ENCODE results near the gene RNASE11. TPM values are rescaled to one million over a fixed set of nuclear protein-coding genes. Genes with fewer than 3 reads are reported as not detected.
"Not testable (repeated sequence)": the region's sequence is repeated elsewhere in the genome, so short reads cannot be mapped to it uniquely, and the experiment has no call there.

RNASE11 gene
- total RNA-seq, 1 experiment from 2014 or later, result not detected

DNA sequence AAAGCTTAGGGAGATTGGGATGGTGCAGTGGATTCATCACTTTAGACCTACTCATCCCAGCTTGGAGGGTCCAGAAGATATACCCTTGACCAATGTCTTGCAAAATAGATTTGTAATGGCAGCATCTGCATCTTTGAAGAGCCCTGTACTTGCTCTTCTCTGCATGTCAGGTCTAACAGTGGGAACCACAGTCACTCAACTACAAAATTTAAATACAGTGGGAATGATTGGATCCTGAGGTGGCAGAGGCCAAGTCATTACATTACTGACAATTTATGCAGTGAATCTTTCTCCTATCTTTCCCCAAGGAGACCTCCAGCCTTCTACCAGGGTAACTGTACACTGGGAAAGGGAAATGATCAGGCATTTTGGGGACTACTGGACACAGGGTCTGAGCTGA is 18.7 kb downstream of the RNASE11 start:
- H3K9ac ChIP-seq (ENCODE audit: low read length), result no peak overlapping the region
- no peak for TF ChIP-seq CTCF (conservative IDR thresholded peaks at IDR 0.05; ENCODE audit: low read depth, low read length)
- TF ChIP-seq EZH2phosphoT487 (IDR thresholded peaks at IDR 0.05; ENCODE audit: borderline replicate concordance, low read length), result no peak
- no peak for TF ChIP-seq EZH2 (IDR thresholded peaks at IDR 0.05; ENCODE audit: low read length, unreplicated experiment)
- H3K27me3 ChIP-seq (ENCODE audit: low read length), result peaks cover 11% of the 10 kb centered on the region; the same call in 1 of the 2 replicates
- no TSS peak for BruUV-seq (replicated peaks)
- ATAC-seq (no peak), DNase-seq (no peak)
- H2AFZ ChIP-seq (ENCODE audit: low read length), result no peak overlapping the region
- no peaks in the 10 kb centered on the region for H3K9me2 ChIP-seq (replicated peaks; ENCODE audit: low read length)
- H3K27ac ChIP-seq (ENCODE audit: low read length), result no peak overlapping the region
- no peak overlapping the region for H3K4me2 ChIP-seq (ENCODE audit: low read length)
- H3K4me1 ChIP-seq (ENCODE audit: insufficient read depth, low read length), result no peaks in the 10 kb centered on the region
- H3K79me2 ChIP-seq (ENCODE audit: low read length), result no peaks in the 10 kb centered on the region
- no peaks in the 10 kb centered on the region for H4K20me1 ChIP-seq (ENCODE audit: low read length)
- H3F3A ChIP-seq (ENCODE audit: low read length, unreplicated experiment), result no peaks in the 10 kb centered on the region
- intact Hi-C loops (cut with micrococcal nuclease), result no loop called here
- ChIA-PET POLR2A (ENCODE audit: unreplicated experiment) (no interaction called here), CTCF (no interaction called here)
- no peaks in the 10 kb centered on the region for H3K9me3 ChIP-seq (ENCODE audit: low read length)
- no peak overlapping the region for H3K4me3 ChIP-seq (ENCODE audit: low read length)
- no peaks in the 10 kb centered on the region for H3K36me3 ChIP-seq (ENCODE audit: low read depth, low read length)

DNA sequence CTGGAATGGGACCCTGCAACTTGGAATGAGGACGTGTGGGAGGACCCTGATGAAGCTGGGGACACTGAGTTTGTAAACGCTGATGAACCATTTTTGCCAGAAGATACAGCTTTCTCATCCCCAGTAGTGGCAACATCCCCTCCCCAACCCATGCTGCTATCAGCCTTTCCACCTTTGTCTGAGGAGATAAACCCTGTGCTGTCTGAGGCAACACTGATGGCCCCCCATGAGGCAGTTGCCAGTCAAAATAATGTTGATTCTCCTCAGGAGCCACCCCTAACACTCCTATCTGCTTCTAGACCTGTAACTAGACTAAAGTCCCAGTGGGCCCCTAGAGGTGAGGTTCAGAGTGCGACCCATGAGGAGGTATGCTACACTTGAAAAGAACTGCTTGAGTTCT is 19.4 kb downstream of the RNASE11 start:
- intact Hi-C loops (cut with micrococcal nuclease), result no loop called here
- POLR2A ChIA-PET (ENCODE audit: unreplicated experiment), result no interaction called here
- H3K27ac ChIP-seq (ENCODE audit: low read length), result no peak overlapping the region
- no peaks in the 10 kb centered on the region for H3K79me2 ChIP-seq (ENCODE audit: low read length)
- H3K27me3 ChIP-seq (ENCODE audit: low read length), result peaks cover 17% of the 10 kb centered on the region; the same call in 1 of the 2 replicates
- no peak overlapping the region for H3K9ac ChIP-seq (ENCODE audit: low read length)
- H3K9me2 ChIP-seq (replicated peaks; ENCODE audit: low read length), result no peaks in the 10 kb centered on the region
- DNase-seq, result no peak
- H4K20me1 ChIP-seq (ENCODE audit: low read length), result no peaks in the 10 kb centered on the region
- H2AFZ ChIP-seq (ENCODE audit: low read length), result no peak overlapping the region
- H3K4me3 ChIP-seq (ENCODE audit: low read length), result no peak overlapping the region
- no peaks in the 10 kb centered on the region for H3K9me3 ChIP-seq (ENCODE audit: low read length)
- ATAC-seq, result no peak
- H3K36me3 ChIP-seq (ENCODE audit: low read depth, low read length), result no peaks in the 10 kb centered on the region
- H3K4me1 ChIP-seq (ENCODE audit: insufficient read depth, low read length), result no peaks in the 10 kb centered on the region
- no TSS peak for BruUV-seq (replicated peaks)
- H3K4me2 ChIP-seq (ENCODE audit: low read length), result no peak overlapping the region
- no peaks in the 10 kb centered on the region for H3F3A ChIP-seq (ENCODE audit: low read length, unreplicated experiment)
- CTCF ChIA-PET, result no interaction called here
- no peak for TF ChIP-seq EZH2 (IDR thresholded peaks at IDR 0.05; ENCODE audit: low read length, unreplicated experiment)
- no peak for TF ChIP-seq EZH2phosphoT487 (IDR thresholded peaks at IDR 0.05; ENCODE audit: borderline replicate concordance, low read length)
- no peak for TF ChIP-seq CTCF (conservative IDR thresholded peaks at IDR 0.05; ENCODE audit: low read depth, low read length)

- CTCF ChIA-PET, result interaction anchor here (0.6 kb wide), 1 partner anchor 21 kb away, joined by 3 read pairs; the partner anchor contains the start of gene RNASE11
- H3K9me2 ChIP-seq (replicated peaks; ENCODE audit: low read length); H3K27ac ChIP-seq (ENCODE audit: low read length); H3K9ac ChIP-seq (ENCODE audit: low read length); H3K4me1 ChIP-seq (ENCODE audit: insufficient read depth, low read length); H3K4me2 ChIP-seq (ENCODE audit: low read length); BruUV-seq (replicated peaks); ATAC-seq; H3F3A ChIP-seq (ENCODE audit: low read length, unreplicated experiment); H3K4me3 ChIP-seq (ENCODE audit: low read length); H4K20me1 ChIP-seq (ENCODE audit: low read length); intact Hi-C loops (cut with micrococcal nuclease); H3K36me3 ChIP-seq (ENCODE audit: low read depth, low read length); H3K79me2 ChIP-seq (ENCODE audit: low read length); POLR2A ChIA-PET (ENCODE audit: unreplicated experiment); H2AFZ ChIP-seq (ENCODE audit: low read length); H3K9me3 ChIP-seq (ENCODE audit: low read length); DNase-seq: not testable (repeated sequence)
- H3K27me3 ChIP-seq (ENCODE audit: low read length), result peaks cover 17% of the 10 kb centered on the region; the same call in 1 of the 2 replicates
Measured at GRCh38 chr14:20567199-20567598, 20.6 kb downstream of the RNASE11 start.
